Bronchial epithelial cell (primary cell): ENCODE results near the gene ANKRD6. TPM values are rescaled to one million over a fixed set of nuclear protein-coding genes. Genes with fewer than 3 reads are reported as not detected.
A peak's percentile ranks its signal among the peaks of the same experiment; 100 is the strongest.

Source experiments
- DNase-seq: peaks from one replicate; pipeline ENCODE4 v3.0.0-alpha.2; 2010; ENCODE audit warnings: low read depth
- FAIRE-seq: peaks from 2 replicates; lab custom pipeline; 2011; peaks lifted over from hg19 to GRCh38; lab: Jason Lieb, UNC
- H3K27me3 ChIP-seq: 2 replicates; pipeline ENCODE4 v1.5.1; 2011; ENCODE audit warnings: low read length; ENCODE audit not compliant: control insufficient read depth, insufficient read depth
- H3K36me3 ChIP-seq: 2 replicates; pipeline ENCODE4 v1.5.1; 2011; ENCODE audit warnings: low read length; ENCODE audit not compliant: control insufficient read depth, insufficient read depth
- H3K4me3 ChIP-seq: 2 replicates; pipeline ENCODE4 v1.5.1; 2011; ENCODE audit warnings: mild to moderate bottlenecking, low read depth, low read length, control low read depth
- CTCF ChIP-seq: IDR thresholded peaks from 2 replicates; pipeline ENCODE4 v1.5.1; 2011; ENCODE audit warnings: mild to moderate bottlenecking, moderate library complexity, low read length, control low read depth, inconsistent platforms; ENCODE audit not compliant: insufficient read depth, severe bottlenecking
- total RNA-seq: library from RNA; depleted of rRNA; stranded (reverse); fragments of >200 nt; gene quantifications from 2 replicates; pipeline ENCODE4 v1.2.1, GENCODE V29; 2014

Gene ANKRD6
- total RNA-seq, 1 donor from 2014 or later, result 6.1 TPM

- Histone ChIP-seq H3K4me3 (no peak overlapping the region), H3K27me3 (no peaks in the 10 kb centered on the region), H3K36me3 (no peaks in the 10 kb centered on the region)
- DNase-seq, result no peak
- TF ChIP-seq CTCF, result no peak
- FAIRE-seq, result no peak
Measured at GRCh38 chr6:89510393-89510792, 77.4 kb downstream of the ANKRD6 start.

- Histone ChIP-seq H3K36me3 (no peaks in the 10 kb centered on the region), H3K27me3 (no peaks in the 10 kb centered on the region), H3K4me3 (no peak overlapping the region)
- TF ChIP-seq CTCF, result no peak
- DNase-seq (peak; percentile 64), FAIRE-seq (peak; percentile 86)
Measured at GRCh38 chr6:89518352-89519055, 85.6 kb downstream of the ANKRD6 start.

GRCh38 chr6:89520736-89521135 is 87.8 kb downstream of the ANKRD6 start:
- H3K27me3 ChIP-seq, result no peaks in the 10 kb centered on the region
- FAIRE-seq (no peak), DNase-seq (no peak)
- no peaks in the 10 kb centered on the region for H3K36me3 ChIP-seq
- H3K4me3 ChIP-seq, result no peak overlapping the region
- no peak for TF ChIP-seq CTCF

- FAIRE-seq (no peak), DNase-seq (no peak)
Measured at GRCh38 chr6:89522778-89523177, 89.8 kb downstream of the ANKRD6 start.

GRCh38 chr6:89525786-89526562 is 93.0 kb downstream of the ANKRD6 start:
- FAIRE-seq (no peak), DNase-seq (no peak)
- H3K27me3 ChIP-seq, result no peaks in the 10 kb centered on the region
- no peak overlapping the region for H3K4me3 ChIP-seq
- TF ChIP-seq CTCF, result no peak
- no peaks in the 10 kb centered on the region for H3K36me3 ChIP-seq

More at GRCh38 chr6:89522778-89523177, 89.8 kb downstream of the ANKRD6 start:
- no peaks in the 10 kb centered on the region for H3K36me3 ChIP-seq
- no peaks in the 10 kb centered on the region for H3K27me3 ChIP-seq
- no peak for TF ChIP-seq CTCF
- no peak overlapping the region for H3K4me3 ChIP-seq

- no peak for DNase-seq
- Histone ChIP-seq H3K4me3 (no peak overlapping the region), H3K36me3 (no peaks in the 10 kb centered on the region), H3K27me3 (no peaks in the 10 kb centered on the region)
- TF ChIP-seq CTCF, result no peak
- no peak for FAIRE-seq
Measured at GRCh38 chr6:89526563-89526869, 93.6 kb downstream of the ANKRD6 start.
